Kidney tubule cell (primary cell): ENCODE results near the gene KSR1.

ENCODE experiments used
- DNase-seq: peaks from one replicate; pipeline ENCODE4 v3.0.0-alpha.2; 2018; ENCODE audit warnings: low spot score

Gene KSR1

GRCh38 chr17:27473748-27474609, 17.7 kb downstream of the KSR1 start:
- DNase-seq, result peak; percentile 47

GRCh38 chr17:27475070-27475673, 18.9 kb downstream of the KSR1 start:
- DNase-seq, result no peak

GRCh38 chr17:27475981-27476895, 20.0 kb downstream of the KSR1 start:
- no peak for DNase-seq

DNA sequence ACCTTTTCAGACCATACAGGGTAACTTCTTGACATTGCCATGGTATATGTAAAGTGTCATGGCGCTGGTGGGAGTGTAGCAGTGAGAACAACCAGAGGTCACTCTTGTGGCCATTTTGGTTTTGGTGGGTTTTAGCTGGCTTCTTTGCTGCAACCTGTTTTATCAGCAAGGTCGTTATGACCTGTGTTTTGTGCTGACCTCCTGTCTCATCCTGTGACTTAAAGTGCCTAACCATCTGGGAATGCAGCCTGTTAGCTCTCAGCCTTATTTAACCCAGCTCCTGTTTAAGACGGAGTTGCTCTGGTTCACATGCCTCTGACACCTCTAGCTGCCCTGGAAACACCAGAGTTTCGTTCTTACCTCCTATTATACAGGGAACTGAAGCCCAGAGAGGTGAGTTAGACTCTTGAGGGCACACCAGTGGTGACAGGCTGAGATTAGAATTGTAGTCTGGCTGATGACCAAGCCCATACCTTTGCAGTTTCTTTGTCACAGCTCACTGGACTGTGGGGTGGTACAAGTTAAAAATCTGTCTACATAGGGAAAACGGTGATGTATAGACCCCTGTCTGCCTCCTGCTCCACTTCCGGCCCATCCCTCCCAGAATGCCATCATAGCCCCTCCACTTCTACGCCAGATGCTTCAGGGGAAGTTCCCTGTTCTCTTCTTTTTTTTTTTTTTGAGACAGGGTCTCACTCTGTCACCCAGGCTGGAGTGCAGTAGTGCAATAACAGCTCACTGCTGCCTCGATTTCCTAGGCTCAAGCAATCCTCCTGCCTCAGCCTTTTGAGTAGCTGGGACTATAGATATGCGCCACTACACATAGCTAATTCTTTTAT, 21.0 kb downstream of the KSR1 start:
- peak; percentile 48 for DNase-seq

- DNase-seq, result no peak
Measured at GRCh38 chr17:27477971-27478684, 21.9 kb downstream of the KSR1 start.

DNA sequence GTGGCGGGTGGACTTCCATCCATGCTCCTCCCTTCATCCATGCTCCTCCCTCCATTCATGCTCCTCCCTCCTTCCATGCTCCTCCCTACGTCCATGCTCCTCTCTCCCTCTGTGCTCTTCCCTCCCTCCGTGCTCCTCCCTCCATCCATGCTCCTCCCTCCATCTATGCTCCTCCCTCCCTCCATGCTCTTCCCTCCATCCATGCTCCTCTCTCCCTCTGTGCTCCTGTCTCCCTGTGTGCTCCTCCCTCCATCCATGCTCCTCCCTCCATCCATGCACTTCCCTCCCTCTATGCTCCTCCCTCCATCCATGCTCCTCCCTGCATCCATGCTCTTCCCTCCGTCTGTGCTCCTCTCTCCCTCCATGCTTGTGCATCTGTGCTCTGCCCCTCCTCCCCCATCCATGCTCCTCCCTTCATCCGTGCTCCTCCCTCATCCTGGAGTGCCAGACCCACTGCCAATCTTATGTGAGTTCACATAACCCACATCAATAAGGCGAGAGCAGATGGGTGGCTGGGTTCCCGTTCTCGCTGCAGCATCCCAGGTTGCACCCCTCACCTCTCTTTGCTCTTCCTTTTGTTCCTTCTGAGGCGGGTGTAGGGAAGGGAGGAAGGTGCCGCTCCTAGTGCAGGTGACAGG, 22.8 kb downstream of the KSR1 start:
- DNase-seq, result no peak

- DNase-seq, result no peak
Measured at GRCh38 chr17:27479838-27480237, 23.6 kb downstream of the KSR1 start.

GRCh38 chr17:27480699-27481098, 24.5 kb downstream of the KSR1 start:
- no peak for DNase-seq

GRCh38 chr17:27481327-27481726, 25.1 kb downstream of the KSR1 start:
- DNase-seq, result no peak

- DNase-seq, result no peak
Measured at GRCh38 chr17:27485125-27485524, 28.9 kb downstream of the KSR1 start.

GRCh38 chr17:27485716-27486495, 29.7 kb downstream of the KSR1 start:
- DNase-seq, result no peak

DNA sequence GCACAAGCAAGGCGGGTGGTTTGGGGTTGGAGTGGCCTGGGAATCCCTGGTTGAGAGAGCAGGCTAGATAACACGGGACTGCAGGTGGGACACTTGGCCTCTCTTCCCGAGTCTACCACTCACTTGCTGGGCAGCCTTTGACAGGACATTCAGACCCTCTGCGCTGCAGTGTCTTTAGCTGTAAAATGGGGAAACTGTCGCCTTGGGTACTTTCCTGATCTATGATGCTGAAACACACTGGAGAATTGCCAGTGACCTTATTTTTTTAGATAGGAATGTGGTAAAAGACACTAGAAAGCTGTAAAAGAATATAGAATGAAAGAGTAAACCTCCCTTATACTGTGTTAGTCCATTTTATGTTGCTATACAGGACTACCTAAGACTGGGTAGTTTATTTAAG, 30.5 kb downstream of the KSR1 start:
- DNase-seq, result no peak

GRCh38 chr17:27488231-27488630, 32.0 kb downstream of the KSR1 start:
- no peak for DNase-seq

GRCh38 chr17:27489045-27489715, 32.9 kb downstream of the KSR1 start:
- DNase-seq, result no peak

- DNase-seq, result no peak
Measured at GRCh38 chr17:27490391-27490790, 34.1 kb downstream of the KSR1 start.

DNA sequence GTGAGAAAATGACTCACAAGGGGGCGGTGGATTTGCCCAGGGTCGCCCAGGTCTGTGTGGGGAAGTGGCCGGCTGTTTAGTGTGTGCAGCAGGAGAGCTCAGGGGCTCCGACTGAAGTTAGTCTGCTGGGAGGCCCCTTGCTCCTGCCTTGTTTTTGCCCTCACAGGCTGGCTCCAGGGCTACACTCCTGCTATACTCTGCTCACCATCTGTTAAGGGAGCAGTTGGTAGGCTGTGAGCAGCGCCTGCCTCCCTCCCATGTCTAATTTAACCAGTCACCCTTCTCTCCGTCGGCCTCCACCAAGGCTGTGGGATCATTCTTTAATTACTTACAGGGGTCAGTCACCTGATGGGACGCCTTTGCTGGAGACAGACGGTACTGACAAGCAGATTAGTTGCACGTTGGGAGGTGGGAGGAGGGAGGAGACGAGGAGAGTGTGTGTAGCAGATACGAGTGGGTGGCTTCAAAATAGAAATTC, 35.5 kb downstream of the KSR1 start:
- peak; percentile 48 for DNase-seq

DNA sequence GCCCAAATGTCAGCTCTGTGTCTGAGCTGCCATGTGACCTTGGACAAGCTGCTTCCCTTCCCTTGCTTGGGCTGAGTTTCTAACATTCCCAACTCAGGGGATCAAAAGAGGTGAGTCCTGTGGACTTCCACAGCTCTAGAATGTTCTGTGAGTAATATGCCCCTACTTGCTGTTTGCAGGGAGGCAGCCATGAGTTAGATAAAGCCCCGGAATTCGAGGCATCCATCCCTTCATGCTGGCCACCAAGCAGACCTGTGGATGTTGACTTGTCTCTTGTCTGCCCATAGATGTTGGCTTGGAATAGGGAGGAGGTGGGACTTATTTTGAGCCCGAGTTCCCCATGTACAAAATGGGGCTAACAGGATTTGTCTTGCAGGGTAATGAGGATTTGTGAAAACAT, 36.2 kb downstream of the KSR1 start:
- DNase-seq, result peak; percentile 16

GRCh38 chr17:27493088-27493487, 36.8 kb downstream of the KSR1 start:
- DNase-seq, result no peak
